Central memory CD4-positive, alpha-beta T cell (primary cell): Measurements from ENCODE around the gene NOX5.
A peak's percentile ranks its signal among the peaks of the same experiment; 100 is the strongest.

Experiments used
- DNase-seq: peaks from one replicate; pipeline ENCODE4 v3.0.0; 2022

NOX5 gene

DNA sequence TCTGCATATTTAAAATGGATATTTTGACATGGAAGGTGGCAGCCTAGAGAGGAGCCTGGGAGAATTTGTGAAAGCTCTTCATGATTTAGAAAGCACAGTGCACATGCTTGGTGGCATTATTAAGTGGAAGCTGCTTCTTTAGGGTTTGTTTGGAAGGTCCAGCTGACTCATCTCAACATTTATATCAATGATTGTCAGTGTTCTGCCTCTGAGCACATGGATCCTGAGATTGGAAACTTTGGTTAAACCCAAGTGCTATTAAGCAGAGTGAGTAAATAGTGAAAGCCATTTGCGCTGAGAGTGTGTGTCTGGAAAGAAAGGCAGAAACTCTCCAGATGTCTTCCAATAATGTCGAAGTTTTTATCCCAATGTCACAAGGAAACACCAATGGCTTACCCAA lies 7.4 kb downstream of the NOX5 start:
- DNase-seq, result no peak

DNA sequence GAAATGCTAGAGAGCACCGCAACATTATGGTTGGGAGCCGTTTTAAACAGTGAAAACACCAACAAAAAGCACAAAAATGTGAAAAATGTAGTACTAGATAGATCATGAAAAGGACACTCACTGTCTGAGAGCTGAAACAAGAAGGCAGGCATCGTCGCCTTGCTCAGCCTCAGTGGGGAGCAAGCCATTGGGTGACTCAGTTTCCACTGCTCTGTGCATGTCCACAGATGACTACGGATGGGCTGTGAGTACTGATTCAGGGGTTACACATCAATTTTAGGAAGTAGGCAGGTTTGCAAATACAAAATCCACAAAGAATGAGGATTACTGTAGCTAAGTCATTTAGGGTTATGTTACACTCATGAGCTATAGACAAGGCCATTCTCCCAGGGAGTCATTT lies 10.8 kb downstream of the NOX5 start:
- DNase-seq, result no peak

DNA sequence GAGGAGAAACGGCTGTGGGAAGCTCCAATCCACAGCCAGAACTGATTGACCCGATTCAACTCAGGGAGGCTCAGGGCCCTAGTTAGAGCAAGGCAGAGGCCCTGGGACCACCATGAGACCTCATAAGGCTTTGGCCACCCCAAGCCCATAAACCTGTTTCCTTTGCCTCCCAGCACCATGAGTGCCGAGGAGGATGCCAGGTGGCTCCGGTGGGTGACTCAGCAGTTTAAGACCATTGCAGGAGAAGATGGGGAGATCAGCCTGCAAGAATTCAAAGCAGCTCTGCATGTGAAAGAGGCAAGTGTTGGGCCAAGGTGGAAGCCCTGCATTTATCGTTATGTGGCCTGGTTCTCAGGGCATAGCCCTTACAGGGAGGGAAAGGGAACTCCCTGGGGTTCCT lies 11.9 kb downstream of the NOX5 start:
- no peak for DNase-seq

DNA sequence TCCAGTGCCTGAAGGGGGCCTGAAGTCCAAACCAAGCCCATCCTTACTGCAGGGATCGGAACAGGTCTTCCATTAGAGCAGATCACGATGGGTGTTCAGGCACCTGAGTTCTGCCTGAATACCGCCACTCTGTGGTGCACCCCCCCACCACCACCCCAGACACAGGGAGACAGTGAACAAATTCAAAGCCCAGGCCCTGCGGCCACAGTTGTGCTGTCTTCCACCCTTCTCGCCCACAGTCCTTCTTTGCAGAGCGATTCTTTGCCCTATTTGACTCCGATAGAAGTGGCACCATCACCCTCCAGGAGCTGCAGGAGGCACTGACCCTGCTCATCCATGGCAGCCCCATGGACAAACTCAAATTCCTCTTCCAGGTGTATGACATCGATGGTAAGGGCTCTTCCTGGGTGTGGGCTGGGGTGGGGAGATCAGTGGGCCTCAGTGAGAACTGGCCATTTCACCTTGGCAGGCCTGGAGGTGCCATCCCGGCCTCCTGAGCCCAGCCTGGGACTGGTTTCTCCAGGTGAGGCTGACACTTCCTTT lies 13.6 kb downstream of the NOX5 start:
- no peak for DNase-seq

DNA sequence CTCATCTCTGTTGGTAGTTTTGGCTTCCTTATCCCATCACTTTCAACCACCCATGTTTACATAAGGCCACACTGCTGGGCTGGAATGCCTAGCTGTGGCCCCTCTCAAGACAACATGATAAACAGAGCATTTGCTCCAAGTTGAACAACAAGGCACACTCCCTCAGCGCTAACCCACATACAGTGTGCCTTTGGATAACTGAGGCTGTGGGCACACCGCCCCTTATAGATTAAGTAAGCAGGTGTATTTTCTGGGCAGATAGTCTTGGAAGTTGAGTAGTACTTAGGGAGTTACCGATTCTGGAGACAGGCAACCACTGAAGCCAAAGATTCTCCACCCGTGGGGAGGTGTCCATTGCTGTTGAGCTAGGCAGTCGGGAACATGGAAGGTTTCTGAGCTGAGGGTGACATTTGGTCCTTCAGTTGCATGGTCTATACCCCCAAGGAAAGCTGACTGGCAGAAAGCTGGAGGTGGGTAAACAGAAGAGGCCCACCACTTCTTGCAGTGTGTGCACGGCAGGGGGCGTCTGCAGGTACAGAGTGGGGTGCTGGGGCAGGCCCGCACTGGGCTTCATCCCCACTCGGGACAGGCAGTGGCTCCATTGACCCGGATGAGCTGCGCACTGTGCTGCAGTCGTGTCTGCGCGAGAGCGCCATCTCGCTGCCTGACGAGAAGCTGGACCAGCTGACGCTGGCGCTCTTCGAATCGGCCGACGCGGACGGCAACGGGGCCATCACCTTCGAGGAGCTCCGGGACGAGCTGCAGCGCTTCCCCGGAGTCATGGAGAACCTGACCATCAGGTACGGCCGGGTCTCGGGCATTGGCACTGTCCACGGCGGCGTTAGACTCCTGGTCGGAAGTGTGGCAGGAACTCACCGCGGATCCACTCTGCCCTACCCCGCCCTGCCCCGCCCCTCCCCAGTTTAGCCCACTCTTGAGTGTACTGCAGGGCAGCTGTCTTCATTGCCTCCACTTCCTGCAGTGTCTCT lies 16.8 kb downstream of the NOX5 start:
- no peak for DNase-seq

DNA sequence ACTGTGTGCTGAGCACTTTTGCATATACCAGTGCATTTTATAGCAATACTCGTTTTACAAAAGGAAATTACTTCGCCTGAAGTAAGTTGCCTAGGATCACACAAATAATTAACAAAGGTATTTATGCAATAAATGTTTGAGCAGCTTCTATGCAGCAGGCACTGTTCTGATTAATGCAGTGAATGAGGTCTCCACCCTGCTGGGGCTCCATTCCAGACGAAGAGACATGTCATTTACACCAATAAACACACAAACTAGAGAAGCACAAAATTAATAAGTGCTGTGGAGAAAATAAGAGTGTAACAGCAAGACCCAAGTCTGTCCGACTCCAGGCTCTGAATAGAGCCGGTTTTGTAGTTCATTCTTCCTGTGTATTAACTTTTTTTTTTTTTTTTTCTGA lies 17.5 kb downstream of the NOX5 start:
- DNase-seq, result no peak

DNA sequence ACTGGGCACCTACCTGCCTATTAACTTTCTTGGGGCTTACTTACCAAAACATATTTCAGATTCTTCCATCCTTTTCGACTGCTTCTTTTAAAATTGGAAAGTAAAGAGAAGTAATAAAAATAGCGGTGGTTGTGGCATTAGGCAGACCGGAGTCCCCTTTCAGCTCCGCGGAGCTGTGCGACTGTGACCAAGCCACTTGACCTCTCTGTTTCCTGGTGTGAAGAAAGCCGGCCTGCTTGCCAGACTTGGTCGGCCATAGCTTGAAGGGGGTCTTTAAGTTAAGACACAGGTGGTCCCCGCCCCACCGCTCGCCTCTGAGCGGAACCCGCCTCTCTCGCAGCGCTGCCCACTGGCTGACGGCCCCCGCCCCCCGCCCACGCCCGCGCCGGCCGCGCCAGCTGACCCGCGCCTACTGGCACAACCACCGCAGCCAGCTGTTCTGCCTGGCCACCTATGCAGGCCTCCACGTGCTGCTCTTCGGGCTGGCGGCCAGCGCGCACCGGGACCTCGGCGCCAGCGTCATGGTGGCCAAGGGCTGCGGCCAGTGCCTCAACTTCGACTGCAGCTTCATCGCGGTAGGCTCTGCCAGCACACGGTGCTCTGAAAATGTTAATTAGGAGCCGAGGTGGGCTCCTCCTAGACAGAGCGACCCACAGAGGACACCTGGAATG lies 18.3 kb downstream of the NOX5 start:
- no peak for DNase-seq

DNA sequence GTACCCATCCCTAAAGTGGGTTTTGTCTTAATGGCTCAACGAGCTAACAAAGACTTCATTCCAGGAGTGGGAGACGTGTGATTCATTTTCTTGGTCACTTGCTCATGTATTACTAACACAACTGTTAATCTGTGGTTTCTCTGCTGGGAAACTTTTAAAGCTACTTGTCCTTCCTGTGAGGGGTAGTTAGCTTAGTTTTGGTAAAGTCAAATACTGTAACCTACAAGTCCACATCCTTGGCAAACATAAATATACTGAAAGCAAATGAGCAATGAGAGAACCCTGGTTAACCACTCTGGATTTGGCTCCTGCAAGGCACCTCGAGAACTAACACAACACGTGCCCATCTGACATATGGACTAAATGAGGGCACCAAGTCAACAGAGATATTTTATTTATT lies 19.9 kb downstream of the NOX5 start:
- no peak for DNase-seq

DNA sequence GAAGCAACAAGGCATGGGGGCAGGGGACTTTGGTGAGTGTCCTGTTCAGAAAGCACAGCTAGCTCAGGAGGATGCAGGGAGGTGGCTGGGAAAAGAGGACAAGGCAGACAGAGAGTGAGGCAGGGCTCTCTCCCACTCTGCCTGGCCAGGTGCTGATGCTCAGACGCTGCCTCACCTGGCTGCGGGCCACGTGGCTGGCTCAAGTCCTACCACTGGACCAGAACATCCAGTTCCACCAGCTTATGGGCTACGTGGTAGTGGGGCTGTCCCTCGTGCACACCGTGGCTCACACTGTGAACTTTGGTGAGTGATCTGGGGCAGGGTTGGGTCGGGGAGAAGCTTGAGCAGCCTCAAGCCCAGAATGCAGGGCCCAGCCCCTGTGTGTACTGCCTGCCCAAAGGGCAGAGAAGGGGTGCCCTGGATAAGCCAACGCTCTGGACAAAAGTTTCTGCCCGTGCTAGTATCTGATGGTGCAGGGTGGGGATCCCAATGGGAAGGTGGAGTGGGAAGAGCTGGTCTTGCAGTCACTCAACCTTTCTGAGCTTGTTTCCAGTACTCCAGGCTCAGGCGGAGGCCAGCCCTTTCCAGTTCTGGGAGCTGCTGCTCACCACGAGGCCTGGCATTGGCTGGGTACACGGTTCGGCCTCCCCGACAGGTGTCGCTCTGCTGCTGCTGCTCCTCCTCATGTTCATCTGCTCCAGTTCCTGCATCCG lies 20.9 kb downstream of the NOX5 start:
- DNase-seq, result no peak

DNA sequence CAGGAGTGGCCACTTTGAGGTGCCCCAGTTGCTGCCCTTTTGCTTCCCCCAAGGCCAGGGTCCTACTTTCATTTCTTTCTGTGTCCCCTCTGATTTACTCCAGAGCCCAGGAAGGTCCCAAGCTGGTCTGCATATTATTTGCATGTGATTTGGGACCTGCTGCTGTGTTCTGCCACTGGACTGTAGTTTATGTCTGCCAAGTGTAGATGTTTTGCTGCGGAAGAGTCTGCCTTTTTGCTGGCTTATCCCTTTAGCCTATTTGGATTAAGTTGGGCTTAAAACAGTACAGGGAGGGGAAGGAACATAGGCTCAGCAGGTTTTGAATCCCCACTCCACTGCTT lies 21.4 kb downstream of the NOX5 start:
- DNase-seq, result no peak

DNA sequence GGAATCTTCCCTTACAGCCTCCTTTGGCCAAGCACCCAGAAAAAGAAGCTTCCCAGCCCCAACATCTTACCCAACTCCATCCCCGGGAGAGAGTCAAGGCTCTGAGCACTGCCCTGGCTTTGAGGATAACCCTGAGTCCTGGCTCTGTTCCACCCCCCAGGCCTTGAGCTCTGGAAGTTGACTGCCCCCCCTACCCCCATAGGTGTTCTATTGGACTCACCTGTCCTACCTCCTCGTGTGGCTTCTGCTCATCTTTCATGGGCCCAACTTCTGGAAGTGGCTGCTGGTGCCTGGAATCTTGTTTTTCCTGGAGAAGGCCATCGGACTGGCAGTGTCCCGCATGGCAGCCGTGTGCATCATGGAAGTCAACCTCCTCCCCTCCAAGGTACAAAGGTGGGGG lies 22.3 kb downstream of the NOX5 start:
- no peak for DNase-seq

DNA sequence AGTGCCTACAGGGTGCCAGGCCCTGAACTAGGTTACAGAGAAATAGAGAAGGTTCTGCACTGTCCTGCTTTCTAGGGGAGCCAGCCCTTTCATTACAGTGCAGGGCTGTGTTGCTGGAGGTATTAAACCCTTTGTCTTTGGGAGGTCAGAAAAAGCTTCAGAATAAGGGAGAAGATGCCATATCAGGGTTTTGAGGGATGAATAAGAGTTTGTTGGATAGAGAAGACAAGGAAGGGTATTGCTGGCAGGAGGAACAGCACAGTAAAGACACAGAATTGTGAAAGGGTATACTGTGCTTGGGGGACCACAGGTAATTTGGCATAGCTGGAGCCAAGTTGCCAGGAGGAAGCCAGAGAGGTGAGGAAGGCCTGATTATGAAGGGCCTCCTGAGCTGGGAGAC lies 23.0 kb downstream of the NOX5 start:
- DNase-seq, result no peak

DNA sequence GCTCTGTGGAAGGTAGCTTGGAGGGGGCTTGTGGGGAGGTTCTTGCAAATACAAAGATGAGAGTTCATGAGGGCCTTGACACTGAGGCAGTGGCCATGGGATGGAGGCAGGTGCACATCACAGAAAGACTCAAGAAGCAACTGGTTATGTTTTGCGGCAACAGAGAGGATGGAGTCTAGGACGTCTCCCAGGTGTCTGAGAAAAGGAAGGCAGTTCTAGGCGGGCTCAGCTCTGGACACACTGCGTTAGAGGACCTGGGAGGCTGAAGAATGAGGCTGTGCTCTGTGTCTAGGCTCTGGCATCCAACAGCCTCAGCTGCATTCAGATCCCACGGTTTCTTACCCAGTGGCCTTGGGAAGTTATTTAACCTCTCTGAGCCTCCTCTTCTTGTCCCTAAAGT lies 23.5 kb downstream of the NOX5 start:
- no peak for DNase-seq

DNA sequence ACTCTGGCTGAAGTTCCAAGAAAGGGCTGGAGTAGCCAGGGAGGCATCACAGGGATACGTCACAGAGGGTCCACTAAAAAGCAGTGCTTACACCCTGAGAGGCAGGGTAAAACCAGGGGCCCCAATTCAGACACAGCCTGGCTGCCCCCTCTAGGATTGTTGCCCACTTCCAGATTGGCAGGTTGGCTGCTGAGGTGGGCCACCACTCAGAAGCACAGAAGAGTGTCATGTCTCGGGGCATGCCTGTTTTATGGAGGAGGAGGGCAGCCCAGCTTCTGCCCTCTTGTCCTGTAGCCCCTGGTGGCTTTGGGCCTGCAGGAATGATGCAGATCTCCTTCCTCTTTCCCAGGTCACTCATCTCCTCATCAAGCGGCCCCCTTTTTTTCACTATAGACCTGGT lies 24.0 kb downstream of the NOX5 start:
- DNase-seq, result no peak

DNA sequence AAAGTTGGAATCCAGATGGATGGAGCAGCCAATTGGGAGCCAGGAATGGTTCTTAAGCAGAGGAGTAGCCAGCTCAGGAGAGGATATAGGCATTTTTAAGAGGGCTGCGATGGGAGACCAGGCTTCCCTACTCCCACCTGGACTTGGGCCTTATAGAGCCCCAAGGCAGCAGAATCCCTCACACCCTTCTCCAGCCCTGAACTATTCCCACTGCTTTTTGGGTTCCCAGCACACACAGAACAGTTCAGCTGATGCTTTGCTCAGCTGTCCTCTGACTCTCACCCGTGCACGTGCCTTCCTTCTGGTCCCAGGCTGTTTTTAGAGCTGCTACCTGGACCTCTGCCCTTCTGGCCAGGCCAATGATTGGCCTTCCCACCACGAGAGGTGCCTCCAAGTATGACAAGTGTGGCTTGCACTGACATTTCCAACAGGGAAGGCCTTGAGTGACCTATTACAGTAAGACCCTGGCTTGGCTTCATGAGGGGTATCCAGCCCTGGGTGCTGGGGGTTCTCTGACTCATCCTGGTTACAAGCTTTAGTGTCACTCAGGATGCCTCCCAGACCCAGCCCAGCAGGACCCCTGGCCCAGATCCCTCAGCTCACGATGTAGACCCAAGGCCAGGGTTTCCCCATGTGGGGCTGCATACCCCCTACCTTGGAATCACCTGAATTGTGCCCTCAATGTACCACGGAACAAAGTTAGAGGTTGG lies 25.2 kb downstream of the NOX5 start:
- DNase-seq, result no peak

DNA sequence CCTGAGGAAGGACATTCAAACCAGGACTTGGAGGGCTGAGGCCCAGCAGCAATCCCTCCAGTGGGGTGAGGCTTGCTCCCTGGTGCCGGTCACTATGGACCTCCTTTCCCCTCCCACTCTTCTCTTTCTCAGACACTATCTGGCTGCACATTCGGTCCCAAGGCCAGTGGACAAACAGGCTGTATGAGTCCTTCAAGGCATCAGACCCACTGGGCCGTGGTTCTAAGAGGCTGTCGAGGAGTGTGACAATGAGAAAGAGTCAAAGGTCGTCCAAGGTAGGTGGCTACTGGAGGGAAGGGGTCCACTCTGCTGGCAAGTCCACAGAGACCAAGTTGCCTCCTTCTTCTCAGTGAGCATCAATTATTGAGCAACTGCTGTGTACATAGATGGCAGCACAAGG lies 28.0 kb downstream of the NOX5 start:
- DNase-seq, result no peak

DNA sequence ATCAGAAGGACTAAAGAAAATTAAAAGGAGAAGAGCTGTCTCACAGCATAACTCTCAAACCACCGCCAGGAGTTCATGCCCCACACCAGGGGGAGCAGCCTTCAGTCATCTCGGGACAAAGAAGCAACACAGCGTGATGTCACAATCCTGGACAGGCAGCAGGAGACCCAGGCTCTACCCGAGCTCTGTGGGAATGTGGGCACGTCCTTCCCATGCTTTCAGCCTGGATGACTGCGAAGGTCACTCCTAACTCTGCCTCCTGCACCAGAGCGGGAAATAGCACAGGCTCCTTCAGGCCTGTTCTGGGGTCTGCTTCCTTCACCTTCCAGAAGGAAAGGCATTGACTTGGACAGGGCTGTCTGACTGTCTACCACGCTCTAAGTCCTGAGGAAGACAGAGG lies 31.3 kb downstream of the NOX5 start:
- no peak for DNase-seq

DNA sequence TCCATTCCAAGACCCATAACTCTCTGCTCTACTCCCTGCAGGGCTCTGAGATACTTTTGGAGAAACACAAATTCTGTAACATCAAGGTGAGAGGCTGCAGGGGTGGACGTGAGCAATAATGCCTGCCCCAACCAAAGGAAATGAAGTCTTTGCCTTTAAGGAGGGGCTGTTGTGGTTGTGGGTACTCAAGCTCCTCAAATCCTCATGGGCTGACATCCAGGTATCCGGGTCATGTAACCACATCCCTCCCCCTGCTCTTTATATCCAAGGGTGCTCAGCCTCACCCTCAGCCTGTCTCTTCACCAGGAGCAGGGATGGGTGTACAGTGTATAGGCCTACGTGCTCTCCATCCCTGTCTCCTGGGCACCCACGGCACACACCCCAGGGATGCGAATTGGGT lies 32.3 kb downstream of the NOX5 start:
- DNase-seq, result no peak

DNA sequence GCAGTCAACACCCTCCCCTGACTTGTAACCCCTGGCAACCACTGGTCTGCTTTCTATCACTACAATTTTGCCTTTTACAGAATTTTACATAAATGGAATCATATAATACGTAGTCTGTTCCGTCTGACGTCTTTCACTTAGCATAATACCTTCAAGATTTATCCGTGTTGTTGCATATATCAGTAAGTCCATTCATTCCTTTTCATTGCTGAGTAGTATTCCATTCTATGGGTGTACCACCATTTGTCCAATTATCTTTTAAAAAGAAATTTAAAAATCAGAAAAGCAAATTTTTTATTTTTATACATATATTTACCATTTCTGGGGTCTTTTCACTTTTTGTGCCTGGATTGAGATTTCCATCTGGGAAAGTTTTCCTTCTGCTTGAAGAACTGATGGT lies 35.5 kb downstream of the NOX5 start:
- no peak for DNase-seq

DNA sequence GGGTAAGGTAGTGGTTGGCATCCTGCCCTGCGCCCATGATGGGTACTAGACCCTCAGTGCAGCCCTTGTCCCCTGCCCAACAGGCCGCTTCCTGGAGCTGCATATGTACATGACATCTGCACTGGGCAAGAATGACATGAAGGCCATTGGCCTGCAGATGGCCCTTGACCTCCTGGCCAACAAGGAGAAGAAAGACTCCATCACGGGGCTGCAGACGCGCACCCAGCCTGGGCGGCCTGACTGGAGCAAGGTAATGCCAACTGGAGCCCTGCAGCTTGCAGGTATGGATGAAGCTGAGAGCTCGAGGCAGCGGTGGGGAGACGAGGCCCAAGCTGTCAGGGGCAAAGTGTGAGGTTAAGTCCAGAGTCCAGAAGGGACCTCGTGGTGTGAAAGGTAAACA lies 40.8 kb downstream of the NOX5 start:
- no peak for DNase-seq

DNA sequence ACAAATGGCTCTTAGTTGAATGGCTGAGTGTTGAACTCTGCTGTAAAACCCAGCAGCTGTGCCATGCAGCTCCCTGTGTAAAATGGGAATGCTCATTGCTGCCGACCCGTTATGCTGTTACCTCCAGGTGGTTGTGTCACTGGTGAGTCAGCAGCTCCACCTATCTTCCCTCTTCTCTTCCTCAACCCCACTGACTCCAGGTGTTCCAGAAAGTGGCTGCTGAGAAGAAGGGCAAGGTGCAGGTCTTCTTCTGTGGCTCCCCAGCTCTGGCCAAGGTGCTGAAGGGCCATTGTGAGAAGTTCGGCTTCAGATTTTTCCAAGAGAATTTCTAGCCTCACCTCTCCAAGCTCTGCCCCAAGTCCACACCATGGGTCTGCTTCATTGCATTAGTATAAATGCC lies 41.9 kb downstream of the NOX5 start:
- DNase-seq, result no peak

DNA sequence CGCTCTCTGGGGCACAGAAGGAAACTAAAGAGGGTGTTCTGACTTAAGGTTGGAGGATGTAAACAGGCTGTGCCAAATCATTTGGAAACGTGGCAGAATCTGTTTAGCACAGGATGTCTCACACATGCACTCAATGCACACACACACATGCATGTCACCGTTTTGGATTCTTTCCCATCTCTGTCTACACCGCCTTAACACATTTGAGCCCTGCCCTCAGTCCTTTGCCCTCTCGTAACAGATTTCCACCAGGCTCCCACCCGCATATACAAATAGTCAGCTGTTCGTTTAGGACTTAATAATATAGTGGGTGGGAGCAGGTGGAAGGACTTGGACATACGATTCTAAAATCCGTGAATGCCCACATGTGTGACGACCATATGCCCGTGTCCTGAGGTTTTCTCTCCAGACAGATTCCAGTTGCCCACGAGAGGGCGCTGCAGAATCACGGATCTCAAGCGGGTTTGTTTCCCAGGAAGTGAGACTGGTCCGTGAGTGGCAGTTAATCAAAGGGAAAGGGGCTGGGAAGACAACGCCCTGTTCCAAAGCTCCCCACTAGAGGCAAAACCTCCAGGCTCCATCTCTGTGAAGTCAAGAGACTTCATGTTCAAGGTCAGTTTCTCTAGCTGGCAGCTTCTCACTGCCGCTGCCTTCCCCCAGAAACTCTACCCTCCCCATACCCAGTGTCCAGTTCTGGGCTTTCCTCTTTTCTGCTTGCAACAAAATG lies 44.5 kb downstream of the NOX5 start:
- DNase-seq, result peak; percentile 43
